HG03354 (cell line): ENCODE data around the gene PTPN3.

Experiments
- ATAC-seq: cut with Tn5 transposase; IDR thresholded peaks from one replicate; pipeline ENCODE4 v1.9.1; 2021; ENCODE audit warnings: mild to moderate bottlenecking; ENCODE audit not compliant: unreplicated experiment, poor library complexity, severe bottlenecking

PTPN3 gene

GRCh38 chr9:109433476-109433875, 64.6 kb downstream of the PTPN3 start:
- ATAC-seq: no peak

DNA sequence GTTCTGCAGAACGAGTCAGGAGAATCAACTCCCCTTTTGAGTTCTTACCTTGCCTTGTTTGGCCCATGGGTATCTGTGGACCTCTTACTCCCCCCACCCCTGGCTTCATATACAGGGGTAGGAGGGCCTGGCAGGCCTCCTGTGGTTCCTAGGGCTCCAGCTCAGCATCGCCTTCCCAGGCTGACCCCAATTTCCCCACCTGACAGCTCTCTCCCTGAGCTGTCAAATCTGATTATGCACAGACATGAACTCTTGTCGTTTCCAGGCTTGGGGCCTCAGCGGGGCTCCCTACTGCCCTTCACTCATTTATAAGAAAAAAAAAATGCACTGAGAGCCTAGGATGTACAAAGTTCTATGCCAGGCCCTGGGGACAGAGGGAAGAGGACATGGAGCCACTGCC, 67.9 kb downstream of the PTPN3 start:
- no peak for ATAC-seq

DNA sequence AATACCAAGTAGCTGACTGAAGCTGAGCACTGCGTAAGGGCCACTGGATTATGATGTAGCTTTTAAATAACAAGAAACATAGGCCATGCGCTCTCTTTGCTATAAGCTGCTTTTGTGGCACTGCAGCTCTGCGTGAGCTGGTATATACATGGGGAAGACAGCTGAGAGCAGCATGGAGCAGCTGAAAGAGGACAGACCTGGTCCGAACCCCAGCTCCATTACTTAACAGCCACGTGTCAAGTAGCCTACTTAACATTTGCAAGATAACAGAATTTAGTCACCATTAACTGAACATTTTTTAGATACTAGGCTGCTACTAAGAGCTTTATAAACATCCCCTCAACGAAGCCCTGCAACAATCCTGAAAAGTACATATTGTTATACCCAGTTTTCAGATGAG, 69.3 kb downstream of the PTPN3 start:
- ATAC-seq: no peak

GRCh38 chr9:109427886-109428285, 70.2 kb downstream of the PTPN3 start:
- ATAC-seq: no peak

GRCh38 chr9:109426626-109427402, 71.3 kb downstream of the PTPN3 start:
- no peak for ATAC-seq

DNA sequence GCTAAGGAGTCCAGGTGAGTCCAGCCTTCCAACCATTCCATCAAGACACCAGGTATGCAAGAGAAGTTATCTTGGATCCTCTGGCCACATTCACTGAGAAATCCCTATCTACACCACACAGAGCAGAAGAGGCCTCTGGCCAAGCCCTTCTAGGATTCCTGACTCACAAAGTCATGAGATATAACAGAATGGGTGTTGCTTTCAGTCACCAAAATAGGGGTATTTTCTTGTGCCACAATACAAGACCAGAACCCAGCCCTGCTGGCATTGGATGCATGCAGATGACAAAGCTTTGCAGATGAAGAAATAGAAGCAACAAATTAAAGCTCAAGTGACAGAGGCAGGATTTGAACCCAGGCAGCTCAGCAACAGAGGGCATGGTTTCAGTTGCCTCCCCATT, 73.5 kb downstream of the PTPN3 start:
- ATAC-seq: no peak

GRCh38 chr9:109423877-109424276, 74.2 kb downstream of the PTPN3 start:
- ATAC-seq: no peak

- ATAC-seq: peak; percentile 89
Measured at GRCh38 chr9:109422641-109423040, 75.5 kb downstream of the PTPN3 start.

- no peak for ATAC-seq
Measured at GRCh38 chr9:109421026-109421970, 76.8 kb downstream of the PTPN3 start.

DNA sequence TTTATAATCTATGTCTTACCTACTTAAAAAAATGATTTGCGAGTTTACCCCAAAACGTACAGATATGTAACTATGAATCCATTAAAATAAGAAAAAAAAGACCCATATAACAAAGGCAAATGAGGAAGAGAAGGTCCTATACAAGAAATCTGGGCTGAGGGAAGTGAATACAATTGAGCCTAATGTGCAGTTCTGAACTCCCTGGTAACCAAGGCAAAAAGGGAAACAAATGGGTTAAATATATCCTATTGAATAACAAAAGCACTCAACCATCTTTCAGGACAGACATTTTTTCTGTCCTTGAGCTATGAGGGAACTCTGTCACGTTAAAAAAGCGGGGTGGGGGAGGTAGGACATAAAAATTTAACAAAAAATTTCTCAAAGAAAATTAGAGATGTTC, 78.6 kb downstream of the PTPN3 start:
- no peak for ATAC-seq

GRCh38 chr9:109418827-109419226, 79.3 kb downstream of the PTPN3 start:
- no peak for ATAC-seq

DNA sequence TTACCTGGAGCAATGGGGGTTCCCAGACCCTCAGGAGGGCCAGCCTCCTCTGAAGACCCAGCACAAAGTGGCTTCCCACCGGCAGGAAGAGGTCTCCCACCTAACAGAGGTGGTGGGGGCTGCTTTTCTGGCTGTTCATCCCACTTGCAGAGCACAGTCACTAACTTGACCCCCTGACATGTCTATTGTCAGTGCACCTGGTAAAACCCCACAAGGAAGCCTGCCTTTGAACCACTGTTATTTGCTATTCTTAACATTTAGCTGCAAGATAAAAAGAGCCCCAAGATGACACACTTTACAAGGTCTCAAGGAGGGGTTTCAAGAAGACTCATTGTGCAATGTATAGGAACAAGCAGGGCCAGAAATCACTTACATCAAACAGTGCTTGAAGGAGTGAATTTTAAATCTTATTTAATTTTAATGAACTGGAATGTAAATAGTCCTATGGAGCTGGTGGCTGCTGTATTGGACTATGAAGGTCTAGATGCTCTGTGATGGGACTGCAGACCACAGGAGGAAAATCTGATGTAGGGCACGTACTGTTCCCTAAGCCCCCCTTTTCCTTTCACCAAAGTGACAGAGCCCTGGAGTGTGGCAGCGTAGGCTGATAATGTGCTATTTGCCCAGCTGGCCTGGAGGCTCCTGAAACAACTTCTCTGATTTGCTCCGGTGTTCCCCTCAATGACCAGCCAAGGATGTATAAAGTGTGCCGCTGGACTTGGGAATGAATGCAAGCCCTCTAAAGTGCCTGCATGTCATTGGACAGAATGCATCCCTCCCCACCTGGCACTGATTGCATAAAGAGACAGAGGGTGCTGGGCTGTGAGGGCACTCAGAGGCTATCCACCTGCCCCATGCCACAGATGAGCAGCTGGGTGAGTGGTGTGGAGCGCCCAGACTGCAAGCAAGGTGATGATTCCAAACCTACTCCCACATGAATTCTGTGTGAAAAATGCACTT, 80.2 kb downstream of the PTPN3 start:
- no peak for ATAC-seq

- ATAC-seq: no peak
Measured at GRCh38 chr9:109417054-109417453, 81.1 kb downstream of the PTPN3 start.

DNA sequence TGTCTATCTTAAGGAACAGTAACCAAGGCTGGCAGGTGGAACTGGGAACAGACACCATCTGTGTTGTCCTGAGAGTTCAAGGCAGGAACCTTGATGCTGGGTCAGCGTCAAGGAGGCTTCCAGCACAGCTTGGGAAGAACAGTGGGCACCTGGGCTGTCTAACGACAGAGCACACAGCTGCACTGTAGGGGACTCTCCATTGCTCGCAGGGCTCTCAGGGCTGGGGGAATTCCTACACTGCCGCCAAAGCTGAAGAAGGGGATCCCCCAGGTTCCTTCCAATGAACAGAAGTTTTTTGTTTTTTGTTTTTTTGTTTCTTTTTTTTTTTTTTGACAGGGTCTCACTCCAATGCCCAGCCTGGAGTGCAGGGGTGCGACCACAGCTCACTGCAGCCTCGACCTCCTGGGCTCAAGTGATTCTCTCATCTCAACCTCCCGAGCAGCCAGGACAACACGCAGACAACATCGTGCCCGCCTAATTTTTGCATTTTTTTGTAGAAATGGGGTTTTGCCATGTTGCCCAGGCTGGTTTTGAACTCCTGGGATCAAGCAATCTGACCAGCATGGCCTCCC, 81.9 kb downstream of the PTPN3 start:
- ATAC-seq: peak; percentile 60

DNA sequence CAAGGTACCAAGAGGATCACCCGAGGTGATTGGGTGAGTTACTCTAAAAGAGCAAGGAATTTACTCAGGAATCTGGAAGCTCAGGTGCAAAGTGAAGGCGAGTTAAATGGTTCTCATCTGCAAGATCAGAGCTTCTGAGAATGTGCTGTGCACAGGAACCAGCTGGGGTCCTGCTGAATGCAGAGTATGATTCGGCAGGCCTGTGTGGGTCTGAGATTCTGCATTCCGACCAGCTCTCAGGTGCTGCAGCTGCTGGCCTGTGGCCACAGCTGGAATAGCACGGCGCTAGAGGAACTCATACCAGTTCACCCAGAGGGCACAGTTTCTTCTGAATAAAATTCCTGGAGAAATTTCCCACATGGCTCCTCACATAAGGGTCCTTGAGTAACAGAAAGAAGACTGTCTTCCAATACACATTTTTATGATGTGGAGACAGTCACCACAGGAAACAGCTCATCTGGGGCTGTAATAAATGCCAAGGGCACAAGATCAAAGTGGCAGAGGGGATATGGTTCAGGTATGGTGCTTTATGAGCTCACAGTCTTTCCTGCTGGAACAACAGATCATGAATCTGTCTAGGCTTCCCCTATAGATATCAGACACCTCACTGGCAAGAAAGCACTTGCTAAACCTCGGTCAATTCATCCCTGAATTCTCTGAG, 83.9 kb downstream of the PTPN3 start:
- ATAC-seq: no peak

DNA sequence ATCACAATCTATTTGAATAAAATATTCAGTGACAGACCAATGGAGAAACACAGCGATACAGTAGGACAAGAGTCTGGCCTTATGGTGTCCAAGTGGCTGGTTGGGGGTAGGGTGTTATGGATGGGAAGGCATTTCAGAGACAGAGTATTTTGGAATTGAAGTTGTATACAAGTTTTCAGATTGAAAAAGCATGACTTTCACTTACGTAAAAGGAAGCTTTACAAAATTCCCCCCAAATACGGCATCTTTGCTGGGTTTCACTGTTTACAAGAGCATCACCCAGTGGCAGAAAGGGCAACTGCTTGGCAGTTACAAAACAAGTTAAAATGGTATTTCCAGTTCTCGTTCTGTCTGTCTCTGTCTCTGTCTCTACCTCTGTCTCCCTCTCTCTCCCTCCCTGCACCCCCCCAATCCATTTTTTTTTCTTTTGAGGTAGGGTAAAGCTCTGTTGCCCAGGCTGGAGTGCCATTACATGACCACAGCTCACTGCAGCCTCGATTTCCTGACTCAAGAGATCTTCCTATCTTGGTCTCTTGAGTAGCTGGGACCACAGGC, 86.2 kb downstream of the PTPN3 start:
- peak; percentile 50 for ATAC-seq

DNA sequence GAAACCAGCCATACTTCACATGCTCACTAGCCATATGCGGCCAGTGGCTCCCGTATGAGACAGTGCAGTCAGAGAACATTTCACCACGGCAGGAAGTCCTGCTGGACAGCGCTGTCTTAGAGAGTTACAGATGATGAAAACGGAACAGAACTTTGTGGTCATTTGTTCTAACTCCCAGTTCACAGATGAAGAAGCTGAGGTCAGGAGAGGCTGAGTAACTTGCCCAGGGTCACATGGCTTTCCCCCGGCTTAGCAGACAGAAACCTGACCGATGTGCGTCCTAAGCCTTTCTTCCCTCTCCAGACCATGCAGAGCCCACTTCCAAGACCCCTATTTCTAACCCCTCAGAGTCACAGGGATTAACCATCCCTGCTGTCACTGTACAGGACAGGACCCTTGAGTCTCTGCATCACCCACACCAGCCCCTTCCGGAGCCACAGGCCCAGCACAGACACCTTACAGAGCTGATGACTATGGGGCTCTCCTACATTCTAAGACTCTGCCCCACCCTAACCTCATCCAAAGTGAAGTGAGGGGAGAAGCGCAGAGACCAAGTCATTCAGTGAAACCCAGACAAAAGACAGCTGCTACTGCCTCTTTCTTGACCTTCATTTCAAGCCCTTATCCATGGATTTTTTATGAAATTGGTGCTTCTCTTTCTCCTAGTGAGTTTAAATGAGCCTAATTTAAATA, 86.9 kb downstream of the PTPN3 start:
- peak; percentile 79 for ATAC-seq

DNA sequence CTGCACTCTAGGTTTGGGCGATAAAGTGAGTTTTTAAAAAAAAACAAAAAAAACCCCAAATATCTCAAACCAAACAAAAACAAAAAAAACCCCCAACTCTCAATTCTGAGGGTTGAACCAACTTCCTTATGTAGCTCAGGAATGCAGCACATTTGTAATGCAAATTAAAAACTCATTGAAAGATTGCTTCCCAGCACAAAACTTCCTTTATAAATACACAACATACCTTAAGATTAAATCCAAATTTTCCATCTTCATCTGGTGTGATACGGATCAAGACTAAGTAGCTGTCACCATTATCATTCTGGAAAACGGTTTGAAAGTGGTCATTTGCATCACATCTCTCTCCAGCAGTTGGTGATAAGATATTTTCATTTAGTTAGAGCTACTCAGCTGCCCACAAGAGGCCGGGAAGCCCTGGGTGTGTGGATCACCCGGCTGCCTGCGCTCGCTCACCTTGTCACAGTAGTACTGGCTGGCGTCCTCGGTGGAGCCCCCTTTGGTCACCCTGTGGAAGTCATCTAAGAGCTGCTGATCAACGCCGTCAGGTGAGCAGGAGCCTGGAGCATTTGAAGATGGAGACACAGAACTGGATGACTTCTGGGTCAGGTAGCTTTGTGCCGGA, 88.2 kb downstream of the PTPN3 start:
- ATAC-seq: no peak
